C4-2B (cell line): ENCODE measurements around the gene COG5.

Experiments
- ZFX ChIP-seq: fragments of 450-650 bp; IDR thresholded peaks from 2 replicates; pipeline ENCODE4 v1.6.1; 2017
- TF ChIP-seq, protein P1 (sequence below): fragments of 450-650 bp; conservative IDR thresholded peaks from 2 replicates; pipeline ENCODE4 v1.5.1; 2017; ENCODE audit warnings: mild to moderate bottlenecking

DNA sequence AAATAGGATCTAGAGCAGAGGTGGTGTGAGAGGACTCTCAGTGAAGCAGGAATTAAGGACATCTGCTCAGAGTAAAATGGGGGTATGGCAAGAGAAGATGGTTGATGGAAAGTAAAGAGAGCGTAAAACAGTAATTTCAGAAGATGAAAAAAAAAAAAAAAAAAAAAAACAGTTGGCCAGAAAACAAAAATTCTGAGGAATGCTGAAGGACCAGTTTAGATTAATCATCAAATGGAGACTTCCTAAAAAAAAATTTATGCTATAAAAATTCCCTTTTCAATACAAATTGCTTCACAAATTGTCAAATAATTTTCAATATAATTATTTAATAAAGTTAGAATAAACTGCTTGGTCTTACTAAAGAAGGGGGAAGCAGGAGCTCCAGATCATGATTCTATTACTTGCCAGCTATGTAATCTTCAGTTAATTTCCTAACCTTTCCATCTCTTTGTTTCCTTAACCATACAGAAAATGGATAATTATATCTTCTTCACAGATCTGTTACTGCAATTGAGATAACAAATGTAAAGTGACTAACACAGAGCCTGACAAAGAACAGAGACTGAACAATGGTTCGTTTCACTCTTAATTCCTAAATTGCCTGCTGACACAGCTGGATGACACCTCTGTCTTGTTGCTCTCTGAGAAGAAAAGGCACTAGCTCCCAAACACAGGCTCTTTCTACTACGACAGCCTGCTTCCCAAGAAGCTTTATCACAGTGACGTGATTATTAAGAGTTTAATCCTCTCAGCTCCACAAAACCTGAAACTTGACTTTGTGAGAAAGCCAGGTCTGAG lies 158.8 kb downstream of the COG5 start:
- TF ChIP-seq, protein P1, sequence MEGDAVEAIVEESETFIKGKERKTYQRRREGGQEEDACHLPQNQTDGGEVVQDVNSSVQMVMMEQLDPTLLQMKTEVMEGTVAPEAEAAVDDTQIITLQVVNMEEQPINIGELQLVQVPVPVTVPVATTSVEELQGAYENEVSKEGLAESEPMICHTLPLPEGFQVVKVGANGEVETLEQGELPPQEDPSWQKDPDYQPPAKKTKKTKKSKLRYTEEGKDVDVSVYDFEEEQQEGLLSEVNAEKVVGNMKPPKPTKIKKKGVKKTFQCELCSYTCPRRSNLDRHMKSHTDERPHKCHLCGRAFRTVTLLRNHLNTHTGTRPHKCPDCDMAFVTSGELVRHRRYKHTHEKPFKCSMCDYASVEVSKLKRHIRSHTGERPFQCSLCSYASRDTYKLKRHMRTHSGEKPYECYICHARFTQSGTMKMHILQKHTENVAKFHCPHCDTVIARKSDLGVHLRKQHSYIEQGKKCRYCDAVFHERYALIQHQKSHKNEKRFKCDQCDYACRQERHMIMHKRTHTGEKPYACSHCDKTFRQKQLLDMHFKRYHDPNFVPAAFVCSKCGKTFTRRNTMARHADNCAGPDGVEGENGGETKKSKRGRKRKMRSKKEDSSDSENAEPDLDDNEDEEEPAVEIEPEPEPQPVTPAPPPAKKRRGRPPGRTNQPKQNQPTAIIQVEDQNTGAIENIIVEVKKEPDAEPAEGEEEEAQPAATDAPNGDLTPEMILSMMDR, result no peak
- TF ChIP-seq ZFX, result no peak
